GM19193 (cell line): ENCODE data around the gene FOXF1.

Experiments used
- POLR2A ChIP-seq: IDR thresholded peaks from 4 replicates; pipeline ENCODE4 v1.6.1; 2011; ENCODE audit not compliant: insufficient read depth, insufficient read length; ENCODE audit errors: extremely low read depth

FOXF1 gene

DNA sequence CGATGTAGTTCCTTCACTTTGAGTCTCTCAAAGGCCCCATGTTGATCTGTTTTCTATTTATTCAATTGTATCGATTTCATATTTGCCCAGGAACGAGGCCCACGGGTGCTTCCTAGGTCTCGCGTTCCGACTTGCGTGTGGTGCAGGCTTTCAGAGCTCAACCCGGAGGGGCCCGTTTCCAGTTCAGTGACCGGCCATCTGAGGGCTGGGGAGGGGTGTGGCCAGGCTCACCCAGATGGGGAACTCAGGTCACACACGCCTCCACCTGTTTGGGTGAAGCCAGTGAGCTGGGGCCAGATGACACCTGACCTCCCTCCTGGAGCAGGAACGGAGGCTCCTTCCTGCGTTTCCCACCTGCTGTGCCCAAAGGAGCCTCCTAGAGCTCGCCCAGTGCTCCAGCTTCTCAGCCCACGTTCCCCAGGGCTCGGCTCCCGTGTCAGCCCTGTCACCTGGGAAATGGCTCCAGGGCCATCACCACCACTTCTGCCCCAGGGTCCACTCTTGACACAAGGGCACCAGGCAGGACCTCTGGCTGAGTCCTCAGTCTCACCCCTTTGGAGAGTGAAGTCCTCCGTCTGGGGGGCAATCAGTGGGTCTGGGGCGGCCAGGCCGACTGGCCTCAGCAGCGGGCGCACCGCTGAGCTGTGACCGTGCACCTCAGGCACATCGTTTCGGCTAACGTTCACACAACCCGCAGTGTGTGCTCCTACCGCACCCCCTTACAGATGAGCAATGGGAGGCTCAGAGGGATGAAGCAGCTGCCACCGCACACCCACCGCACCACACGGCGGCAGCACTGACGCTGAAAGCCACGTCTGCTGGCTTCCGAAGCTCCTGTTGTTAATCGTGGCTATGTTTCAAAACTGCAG is 18.0 kb downstream of the FOXF1 start:
- TF ChIP-seq POLR2A: no peak

DNA sequence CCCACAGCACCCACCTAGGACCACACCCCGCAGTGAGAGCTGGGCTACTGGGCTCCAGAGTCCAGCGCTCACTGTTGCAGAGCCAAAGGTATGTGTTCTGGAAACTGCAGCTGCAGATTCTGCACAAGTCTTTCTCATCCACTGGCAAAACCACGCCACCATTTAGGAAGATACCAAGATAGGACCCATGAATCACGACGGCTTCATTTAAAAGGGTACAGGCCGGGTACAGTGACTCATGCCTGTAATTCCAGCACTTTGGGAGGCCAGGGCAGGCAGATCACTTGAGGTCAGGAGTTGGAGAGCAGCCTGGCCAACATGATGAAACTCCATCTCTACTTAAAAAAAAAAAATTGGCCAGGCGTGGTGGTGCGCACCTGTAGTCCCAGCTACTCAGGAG is 18.8 kb downstream of the FOXF1 start:
- no peak for TF ChIP-seq POLR2A

DNA sequence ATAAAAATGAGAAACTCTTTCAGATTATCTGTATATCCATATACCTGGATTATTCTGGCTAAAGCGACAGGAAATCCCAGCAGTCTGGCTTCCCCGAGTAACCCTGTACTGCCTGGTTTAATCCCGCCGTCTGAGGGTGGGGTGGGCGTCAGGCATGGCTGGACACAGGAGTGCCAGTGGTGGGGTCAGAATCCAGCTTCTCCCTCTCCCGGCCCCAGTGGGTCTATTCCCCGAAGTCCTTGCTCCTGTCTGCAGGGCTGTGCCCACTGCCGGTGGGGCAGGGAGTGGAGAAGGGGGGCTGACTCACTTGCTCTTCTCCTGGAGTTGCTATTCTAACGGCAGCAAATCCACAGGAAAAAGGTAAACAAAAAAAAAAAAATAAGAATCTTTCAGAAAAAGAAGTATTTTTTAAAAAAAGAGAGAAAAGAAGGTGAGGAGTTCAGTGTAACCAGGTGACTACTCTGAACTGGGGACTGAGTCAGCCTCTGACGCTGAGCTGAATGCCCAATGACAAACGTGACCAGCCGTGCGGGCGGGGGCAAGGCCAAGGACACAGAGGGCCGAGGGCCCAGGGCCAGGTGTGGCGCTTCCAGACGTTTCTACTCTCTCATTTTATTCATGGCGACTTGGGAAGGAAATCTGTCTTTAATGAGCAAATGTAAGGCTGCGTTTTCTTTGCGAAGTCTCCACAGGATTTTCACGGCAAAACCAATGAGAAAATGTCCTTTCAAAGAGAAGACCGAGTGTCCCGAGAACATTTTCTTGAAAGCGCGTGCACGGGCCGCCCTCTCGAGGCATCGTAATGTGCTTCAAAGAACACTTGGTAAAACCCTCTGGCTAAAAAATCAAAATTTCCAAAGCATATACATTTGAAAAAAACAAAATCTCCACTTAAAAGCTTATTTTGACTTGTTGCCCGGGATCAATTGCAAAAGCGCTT is 20.2 kb downstream of the FOXF1 start:
- no peak for TF ChIP-seq POLR2A

DNA sequence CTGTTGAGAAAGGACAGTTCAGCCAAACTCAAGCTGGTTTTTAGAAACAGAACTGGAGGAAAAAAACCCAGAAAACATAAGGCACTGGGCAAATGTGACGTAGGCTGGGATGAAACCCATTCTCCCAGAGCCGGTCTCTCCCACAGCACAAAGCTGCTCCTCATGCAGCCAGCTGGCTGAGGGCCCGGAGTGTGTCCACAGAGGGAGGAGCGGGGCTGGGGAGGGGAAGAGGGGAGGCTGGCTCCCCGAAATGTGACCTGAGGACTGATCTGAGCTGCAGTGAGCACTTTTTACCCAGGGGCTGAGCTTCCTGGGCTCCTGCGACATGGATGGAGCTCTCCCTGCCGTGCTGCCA is 20.8 kb downstream of the FOXF1 start:
- TF ChIP-seq POLR2A: no peak

DNA sequence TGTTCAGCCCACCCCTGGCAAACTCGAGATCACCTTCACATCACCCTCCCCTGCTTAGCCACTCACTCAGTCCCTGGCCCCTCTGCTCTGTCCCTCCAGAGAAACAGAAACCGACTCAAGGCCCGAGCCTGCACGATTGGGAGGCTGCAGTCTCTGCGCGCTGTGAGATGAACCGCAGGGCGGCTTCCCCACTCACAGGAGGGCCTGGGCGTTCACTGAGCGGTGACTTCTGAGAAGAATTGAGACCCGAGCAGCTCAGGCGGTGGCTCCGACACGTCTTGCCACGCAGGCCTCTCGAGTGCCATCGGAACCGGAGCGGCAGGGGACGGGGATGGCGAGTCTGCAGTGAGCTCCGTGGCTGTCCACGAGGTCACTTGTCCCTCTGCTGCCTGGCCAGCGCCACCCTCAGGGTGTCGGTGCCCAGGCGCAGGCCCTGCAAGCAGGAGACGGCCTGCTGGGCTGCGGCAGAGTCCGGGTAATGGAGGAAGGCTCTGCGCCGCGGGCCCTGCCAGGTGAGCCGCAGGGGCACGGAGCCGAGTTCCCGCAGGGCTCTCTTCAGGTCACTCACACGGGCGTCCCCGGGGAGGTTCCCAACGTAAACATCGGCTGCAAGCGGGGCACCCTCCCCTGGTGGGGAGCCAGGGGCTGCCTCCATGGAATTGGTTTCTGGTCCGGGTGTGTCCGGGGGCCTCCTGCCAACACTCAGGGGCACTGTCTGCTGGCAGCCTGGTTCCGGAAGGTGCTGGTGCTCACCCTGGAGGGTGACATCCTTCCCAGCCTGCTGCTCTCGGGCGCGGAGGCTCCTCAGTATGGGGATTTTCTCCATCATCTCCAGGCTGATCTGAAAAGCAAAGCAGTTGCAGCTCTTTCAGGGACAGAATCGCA is 21.6 kb downstream of the FOXF1 start:
- no peak for TF ChIP-seq POLR2A

DNA sequence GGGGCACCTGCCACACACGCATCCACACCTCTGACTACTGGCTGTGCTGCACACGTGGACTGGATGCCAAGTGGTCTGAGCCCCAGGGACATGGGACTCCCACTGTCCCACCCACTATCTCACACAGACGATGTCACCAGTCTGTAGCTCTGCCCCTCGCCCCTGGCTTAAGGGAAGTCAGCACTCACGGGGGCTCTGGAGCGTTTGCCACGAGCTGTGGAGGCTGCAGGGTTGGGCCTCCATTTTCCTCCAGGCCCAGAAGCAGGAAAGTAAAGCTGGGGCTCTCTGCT is 22.1 kb downstream of the FOXF1 start:
- no peak for TF ChIP-seq POLR2A

DNA sequence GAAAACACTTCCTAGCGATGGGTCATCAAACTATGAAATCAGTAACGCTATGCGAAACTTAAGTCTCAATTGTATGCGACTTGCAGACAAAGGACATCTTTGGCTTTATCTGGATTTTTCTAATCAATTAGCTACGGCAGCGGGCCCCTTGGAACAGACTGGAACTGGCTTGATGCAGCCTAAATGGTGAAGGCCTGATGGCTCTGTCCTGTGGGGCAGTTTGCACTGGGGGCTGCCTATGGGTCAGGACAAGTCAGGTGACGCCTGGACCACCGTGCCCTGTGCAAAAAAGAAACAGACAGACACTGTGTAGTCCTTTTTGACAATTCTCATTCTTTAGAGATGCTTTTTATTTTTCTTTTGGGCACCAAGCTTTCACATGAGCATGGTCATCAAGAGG is 22.7 kb downstream of the FOXF1 start:
- no peak for TF ChIP-seq POLR2A

DNA sequence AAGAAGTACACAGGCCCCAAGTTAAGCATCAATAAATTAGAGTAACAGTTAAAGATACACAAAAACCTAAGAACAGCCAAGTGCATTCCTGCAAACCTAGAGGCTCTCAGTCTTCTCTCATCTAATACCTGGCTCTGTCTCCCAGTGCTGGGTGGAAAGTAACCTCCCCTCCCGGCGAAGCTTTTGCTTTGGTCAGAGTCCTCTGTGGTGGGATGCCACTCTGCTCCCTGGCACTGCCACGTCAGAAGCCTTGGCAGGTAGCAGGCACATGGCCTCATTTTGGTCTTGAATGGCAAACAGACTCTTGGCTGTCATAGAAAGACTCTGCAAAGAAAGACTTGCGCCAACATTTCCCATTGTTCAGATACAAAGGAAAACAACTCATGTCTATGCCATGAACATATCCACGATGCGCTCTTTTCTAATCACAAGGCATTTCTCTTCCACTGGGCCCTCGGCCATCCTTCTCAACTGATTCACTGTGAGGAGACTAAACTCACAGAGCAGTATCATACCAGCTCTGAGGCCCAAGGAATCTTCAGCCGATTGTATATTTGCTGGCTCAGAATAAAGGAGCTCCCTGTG is 23.5 kb downstream of the FOXF1 start:
- no peak for TF ChIP-seq POLR2A

DNA sequence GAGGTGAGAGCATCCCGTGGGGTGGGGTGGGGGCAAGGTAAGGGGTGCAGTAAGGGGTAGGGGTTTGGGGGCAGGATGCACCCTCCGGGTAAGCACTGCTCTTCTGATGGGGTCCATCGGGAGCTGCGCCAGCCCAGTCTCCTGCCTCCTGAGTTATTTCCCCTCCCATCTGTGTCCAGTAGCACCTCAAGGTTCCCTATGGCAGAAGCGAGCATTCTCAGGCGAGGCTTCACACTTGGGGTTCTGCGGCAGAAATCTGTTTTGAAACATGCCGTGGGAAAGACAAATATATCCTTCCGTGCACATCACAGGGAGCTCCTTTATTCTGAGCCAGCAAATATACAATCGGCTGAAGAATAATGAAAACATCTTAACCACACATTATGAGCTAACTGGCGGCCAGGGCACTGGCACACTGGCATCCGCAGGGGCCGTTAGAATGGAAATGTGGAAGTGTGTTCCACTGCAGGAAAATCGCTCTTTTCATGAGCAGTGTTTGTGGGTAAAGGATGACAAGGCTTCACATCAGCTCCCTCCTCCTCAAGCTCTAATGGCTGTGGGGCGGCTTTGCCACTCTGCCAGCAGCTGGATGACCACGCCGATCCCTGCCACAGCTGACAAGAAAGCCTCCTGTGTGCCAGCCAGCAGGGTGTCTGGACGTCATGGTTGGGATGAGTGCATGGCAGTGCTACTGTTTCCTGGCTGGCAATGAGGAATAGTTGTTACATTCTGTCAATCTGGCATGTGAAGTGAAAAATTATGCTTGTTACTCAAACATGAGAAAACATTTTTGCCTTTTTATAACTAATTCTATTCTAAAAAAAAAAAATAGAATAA is 24.7 kb downstream of the FOXF1 start:
- no peak for TF ChIP-seq POLR2A

DNA sequence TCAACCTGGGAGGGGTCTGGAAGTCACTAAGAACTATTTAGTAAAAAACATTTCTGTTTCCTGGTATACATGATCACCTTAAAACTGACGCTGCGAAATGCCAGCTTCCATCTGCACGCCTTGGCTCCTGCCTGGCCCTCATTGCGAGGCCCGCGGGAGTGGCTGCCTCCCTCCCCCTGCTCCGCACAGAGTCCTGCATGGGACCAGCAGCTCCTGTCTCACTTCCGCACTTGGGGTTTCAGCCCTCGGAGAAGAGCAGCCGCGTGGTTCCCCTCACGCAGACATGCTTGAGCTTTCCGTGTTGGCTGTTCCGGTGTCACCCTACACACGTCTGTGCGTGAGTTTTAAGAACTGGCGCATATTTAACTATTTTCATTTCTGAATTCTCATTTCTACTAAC is 26.3 kb downstream of the FOXF1 start:
- TF ChIP-seq POLR2A: no peak

DNA sequence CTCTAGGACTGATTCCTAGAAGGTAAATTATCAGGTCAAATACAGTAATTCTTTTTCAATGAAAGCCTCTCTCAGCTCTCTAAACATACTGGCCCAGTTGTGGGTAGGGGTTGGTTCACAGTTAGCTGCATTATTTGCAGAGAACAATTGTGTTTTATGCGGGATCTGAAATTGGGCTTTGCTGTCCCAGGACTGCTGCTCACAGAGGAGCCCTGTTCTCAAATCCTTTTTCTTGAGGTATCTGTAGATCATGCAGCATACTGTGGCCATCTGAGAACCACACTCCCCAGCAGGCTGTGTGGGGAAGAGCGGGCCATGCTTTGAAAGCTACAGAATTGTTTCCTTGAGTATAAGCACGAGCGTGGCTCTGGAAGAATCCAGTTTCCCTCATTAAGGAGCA is 27.2 kb downstream of the FOXF1 start:
- TF ChIP-seq POLR2A: no peak

DNA sequence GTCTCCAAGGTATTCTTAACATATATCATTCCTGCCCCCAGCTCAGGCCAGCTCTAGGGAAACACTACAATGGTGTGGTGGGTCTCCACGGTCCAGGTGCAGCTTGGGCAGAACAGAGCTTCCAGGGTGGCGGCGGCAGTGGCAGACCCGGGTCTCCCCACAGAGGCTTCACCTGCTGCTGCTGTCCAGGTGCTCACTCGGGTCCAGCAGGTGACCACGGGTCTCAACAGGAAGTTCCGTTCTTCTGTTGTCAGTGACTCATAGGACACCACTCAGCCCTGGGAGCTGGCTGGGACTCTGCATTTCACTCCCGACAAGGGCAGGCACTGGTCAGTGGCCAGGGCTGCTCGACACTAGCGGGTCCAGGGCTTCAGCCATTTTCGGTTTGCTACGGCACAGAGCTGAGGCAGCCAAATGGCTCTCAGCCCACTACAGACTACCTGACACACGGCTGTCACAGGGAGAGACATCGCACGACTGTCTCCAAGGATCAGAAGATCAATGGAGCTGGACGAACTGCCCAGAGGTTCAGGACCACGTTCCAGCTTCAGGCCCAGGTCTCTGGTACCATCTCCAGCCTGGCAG is 28.0 kb downstream of the FOXF1 start:
- no peak for TF ChIP-seq POLR2A

DNA sequence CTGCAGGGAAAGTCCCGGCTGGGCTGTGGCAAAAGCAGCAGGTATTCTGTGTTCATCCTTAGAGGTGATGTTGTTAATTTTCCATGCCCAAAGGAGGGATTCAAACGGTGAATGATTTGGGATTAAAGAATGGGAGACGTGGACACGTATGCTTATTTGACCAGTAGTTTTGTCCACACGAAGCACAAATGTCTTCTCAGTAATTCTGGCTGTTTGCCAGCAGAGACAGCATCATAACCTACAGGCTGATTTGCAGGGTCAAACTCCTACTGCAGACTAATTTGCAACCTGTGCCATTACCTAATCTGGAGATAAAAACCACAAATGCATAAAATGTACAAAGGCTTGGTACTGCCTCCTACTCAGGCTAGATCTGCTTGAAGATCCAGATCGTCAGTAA is 30.6 kb downstream of the FOXF1 start:
- TF ChIP-seq POLR2A: no peak
